Measurements from ENCODE around the gene FYN. TPM values are rescaled to one million over a fixed set of nuclear protein-coding genes. Genes with fewer than 3 reads are reported as not detected.

The FYN gene
- total RNA-seq, 4 donors from 2014 or later: 16.3 to 288 (median 52.2) TPM

- 70% methylated on average over 4 of the region's 4 CpGs; no CpG with 5 or more reads in 1 of the 2 donors for WGBS, 2 donors (ENCODE audit: low coverage in 1 of 2)
- TF ChIP-seq POLR2AphosphoS5 (IDR thresholded peaks at IDR 0.05): no peak
- no peak for TF ChIP-seq EP300 (IDR thresholded peaks at IDR 0.05; ENCODE audit: low read depth)
- TF ChIP-seq POLR2A (IDR thresholded peaks at IDR 0.05): no peak
Observed at GRCh38 chr6:111898452-111898851, 25.2 kb upstream of the FYN start.

GRCh38 chr6:111894951-111895350, 21.7 kb upstream of the FYN start:
- Histone ChIP-seq H3K4me1 (no peaks in the 10 kb centered on the region), H3K36me3 (no peaks in the 10 kb centered on the region), H3K27me3 (no peaks in the 10 kb centered on the region), H3K9me3 (no peaks in the 10 kb centered on the region), H3K4me3 (no peak overlapping the region), H3K27ac (no peak overlapping the region)
- intact Hi-C loops (cut with DNase I; ENCODE audit: low total_unique reads): no loop called here
- no peak for TF ChIP-seq POLR2AphosphoS5 (IDR thresholded peaks at IDR 0.05)
- TF ChIP-seq EP300 (IDR thresholded peaks at IDR 0.05; ENCODE audit: low read depth): no peak
- TF ChIP-seq POLR2A (IDR thresholded peaks at IDR 0.05): no peak
- TF ChIP-seq, protein P1, sequence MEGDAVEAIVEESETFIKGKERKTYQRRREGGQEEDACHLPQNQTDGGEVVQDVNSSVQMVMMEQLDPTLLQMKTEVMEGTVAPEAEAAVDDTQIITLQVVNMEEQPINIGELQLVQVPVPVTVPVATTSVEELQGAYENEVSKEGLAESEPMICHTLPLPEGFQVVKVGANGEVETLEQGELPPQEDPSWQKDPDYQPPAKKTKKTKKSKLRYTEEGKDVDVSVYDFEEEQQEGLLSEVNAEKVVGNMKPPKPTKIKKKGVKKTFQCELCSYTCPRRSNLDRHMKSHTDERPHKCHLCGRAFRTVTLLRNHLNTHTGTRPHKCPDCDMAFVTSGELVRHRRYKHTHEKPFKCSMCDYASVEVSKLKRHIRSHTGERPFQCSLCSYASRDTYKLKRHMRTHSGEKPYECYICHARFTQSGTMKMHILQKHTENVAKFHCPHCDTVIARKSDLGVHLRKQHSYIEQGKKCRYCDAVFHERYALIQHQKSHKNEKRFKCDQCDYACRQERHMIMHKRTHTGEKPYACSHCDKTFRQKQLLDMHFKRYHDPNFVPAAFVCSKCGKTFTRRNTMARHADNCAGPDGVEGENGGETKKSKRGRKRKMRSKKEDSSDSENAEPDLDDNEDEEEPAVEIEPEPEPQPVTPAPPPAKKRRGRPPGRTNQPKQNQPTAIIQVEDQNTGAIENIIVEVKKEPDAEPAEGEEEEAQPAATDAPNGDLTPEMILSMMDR (IDR thresholded peaks at IDR 0.05): no peak
- WGBS, 2 donors (ENCODE audit: low coverage in 1 of 2): 90 to 100% methylated on average over 1 of the region's 1 CpG
- in situ Hi-C loops (cut with MboI; ENCODE audit: low pct_ligation_motif_present in 1 of 4, low pct_unique_long_range_greater_than_20kb in 1 of 4, low sequenced_read_pairs in 3 of 4): no loop called here
- no peak for DNase-seq

More at GRCh38 chr6:111898452-111898851, 25.2 kb upstream of the FYN start:
- DNase-seq: no peak
- Histone ChIP-seq H3K27ac (no peak overlapping the region), H3K4me1 (no peaks in the 10 kb centered on the region), H3K4me3 (no peak overlapping the region), H3K9me3 (no peaks in the 10 kb centered on the region), H3K27me3 (no peaks in the 10 kb centered on the region), H3K36me3 (no peaks in the 10 kb centered on the region)
- in situ Hi-C loops (cut with MboI; ENCODE audit: low pct_ligation_motif_present in 1 of 4, low pct_unique_long_range_greater_than_20kb in 1 of 4, low sequenced_read_pairs in 3 of 4) (no loop called here), intact Hi-C loops (cut with DNase I; ENCODE audit: low total_unique reads) (no loop called here)

DNA sequence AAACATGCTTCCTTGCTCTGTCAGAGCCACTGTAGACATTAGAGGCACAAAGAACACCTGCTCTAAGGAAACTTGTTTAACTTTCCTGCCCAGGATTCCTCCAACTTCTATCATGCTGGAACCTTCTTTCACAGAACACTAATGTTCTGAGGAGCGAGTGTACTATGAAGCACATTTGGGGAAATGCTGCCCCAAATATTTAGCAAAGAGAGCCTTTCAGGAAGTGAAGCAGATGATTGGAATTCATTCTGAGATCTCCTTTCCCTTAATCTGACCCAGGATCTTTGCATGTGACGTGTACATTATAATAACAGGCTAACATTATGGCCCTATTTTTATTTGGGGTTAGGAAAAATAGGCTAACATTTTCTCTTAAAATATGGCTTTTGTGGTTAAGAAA, 21.0 kb upstream of the FYN start:
- Histone ChIP-seq H3K27ac (no peak overlapping the region), H3K4me3 (no peak overlapping the region), H3K4me1 (no peaks in the 10 kb centered on the region), H3K36me3 (no peaks in the 10 kb centered on the region), H3K9me3 (no peaks in the 10 kb centered on the region), H3K27me3 (no peaks in the 10 kb centered on the region)
- no peak for DNase-seq
- WGBS, 2 donors (ENCODE audit: low coverage in 1 of 2): 62 to 64% methylated on average over 2 of the region's 2 CpGs
- intact Hi-C loops (cut with DNase I; ENCODE audit: low total_unique reads): no loop called here
- in situ Hi-C loops (cut with MboI; ENCODE audit: low pct_ligation_motif_present in 1 of 4, low pct_unique_long_range_greater_than_20kb in 1 of 4, low sequenced_read_pairs in 3 of 4): no loop called here
- no peak for TF ChIP-seq EP300 (IDR thresholded peaks at IDR 0.05; ENCODE audit: low read depth)
- TF ChIP-seq POLR2A (IDR thresholded peaks at IDR 0.05): no peak
- no peak for TF ChIP-seq POLR2AphosphoS5 (IDR thresholded peaks at IDR 0.05)
- TF ChIP-seq, protein P1 (IDR thresholded peaks at IDR 0.05): no peak

DNA sequence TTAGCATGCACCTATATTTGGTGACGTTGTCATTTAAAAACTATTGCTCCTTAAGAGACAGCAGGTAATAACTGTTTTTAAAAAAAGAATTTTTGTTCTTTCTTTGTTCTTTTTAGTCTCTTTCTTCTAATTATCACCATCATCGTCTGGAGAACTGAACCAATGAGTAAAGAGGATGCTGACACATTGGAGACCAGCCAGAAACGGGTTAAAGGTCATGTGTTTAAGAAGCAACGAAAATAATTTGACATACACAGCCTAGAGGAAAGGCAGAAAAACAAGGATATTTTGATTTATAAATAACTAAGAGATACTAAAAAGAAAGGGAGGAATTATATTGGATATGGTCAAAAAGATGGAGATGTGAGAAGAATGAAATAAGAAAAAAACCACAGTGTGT, 19.2 kb upstream of the FYN start:
- Histone ChIP-seq H3K9me3 (no peaks in the 10 kb centered on the region), H3K36me3 (no peaks in the 10 kb centered on the region), H3K4me3 (no peak overlapping the region), H3K4me1 (no peaks in the 10 kb centered on the region), H3K27me3 (no peaks in the 10 kb centered on the region), H3K27ac (no peak overlapping the region)
- intact Hi-C loops (cut with DNase I; ENCODE audit: low total_unique reads) (no loop called here), in situ Hi-C loops (cut with MboI; ENCODE audit: low pct_ligation_motif_present in 1 of 4, low pct_unique_long_range_greater_than_20kb in 1 of 4, low sequenced_read_pairs in 3 of 4) (no loop called here)
- WGBS, 2 donors (ENCODE audit: low coverage in 1 of 2): 53 to 60% methylated on average over 4 of the region's 4 CpGs
- DNase-seq: no peak
- TF ChIP-seq EP300 (IDR thresholded peaks at IDR 0.05; ENCODE audit: low read depth) (no peak), POLR2AphosphoS5 (IDR thresholded peaks at IDR 0.05) (no peak), POLR2A (IDR thresholded peaks at IDR 0.05) (no peak)
- TF ChIP-seq, protein P1 (IDR thresholded peaks at IDR 0.05): no peak

GRCh38 chr6:111890988-111891387, 17.7 kb upstream of the FYN start:
- no peak overlapping the region for H3K27ac ChIP-seq
- H3K9me3 ChIP-seq: no peaks in the 10 kb centered on the region
- intact Hi-C loops (cut with DNase I; ENCODE audit: low total_unique reads): no loop called here
- H3K36me3 ChIP-seq: no peaks in the 10 kb centered on the region
- no peak overlapping the region for H3K4me3 ChIP-seq
- H3K27me3 ChIP-seq: no peaks in the 10 kb centered on the region
- H3K4me1 ChIP-seq: no peaks in the 10 kb centered on the region
- in situ Hi-C loops (cut with MboI; ENCODE audit: low pct_ligation_motif_present in 1 of 4, low pct_unique_long_range_greater_than_20kb in 1 of 4, low sequenced_read_pairs in 3 of 4): no loop called here
- TF ChIP-seq, protein P1 (IDR thresholded peaks at IDR 0.05): no peak
- no peak for TF ChIP-seq EP300 (IDR thresholded peaks at IDR 0.05; ENCODE audit: low read depth)
- no peak for TF ChIP-seq POLR2A (IDR thresholded peaks at IDR 0.05)
- TF ChIP-seq POLR2AphosphoS5 (IDR thresholded peaks at IDR 0.05): no peak
- no peak for DNase-seq

All from transverse colon (tissue), 4 donors.